ENCODE results near the gene MAD1L1.

DNA sequence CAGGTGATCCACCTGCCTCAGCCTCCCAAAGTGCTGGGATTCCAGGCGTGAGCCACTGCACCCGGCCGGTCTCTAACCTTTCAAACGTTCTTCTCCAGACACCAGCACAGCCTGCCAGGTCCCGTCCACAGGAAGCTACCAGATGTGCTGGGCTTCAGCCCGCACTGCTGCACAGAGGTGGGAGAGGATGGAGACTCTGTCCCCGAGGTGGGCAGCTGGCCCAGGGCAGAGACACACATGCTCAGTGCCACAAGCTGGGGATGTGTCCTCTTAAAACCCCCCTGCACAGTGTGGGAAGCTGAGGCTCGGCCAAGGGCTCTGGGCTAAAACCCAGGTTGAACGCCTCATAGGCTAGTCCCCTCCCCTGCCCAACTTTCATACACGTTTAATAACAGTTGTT lies 18.6 kb upstream of the MAD1L1 start:
- TF ChIP-seq, protein P1, sequence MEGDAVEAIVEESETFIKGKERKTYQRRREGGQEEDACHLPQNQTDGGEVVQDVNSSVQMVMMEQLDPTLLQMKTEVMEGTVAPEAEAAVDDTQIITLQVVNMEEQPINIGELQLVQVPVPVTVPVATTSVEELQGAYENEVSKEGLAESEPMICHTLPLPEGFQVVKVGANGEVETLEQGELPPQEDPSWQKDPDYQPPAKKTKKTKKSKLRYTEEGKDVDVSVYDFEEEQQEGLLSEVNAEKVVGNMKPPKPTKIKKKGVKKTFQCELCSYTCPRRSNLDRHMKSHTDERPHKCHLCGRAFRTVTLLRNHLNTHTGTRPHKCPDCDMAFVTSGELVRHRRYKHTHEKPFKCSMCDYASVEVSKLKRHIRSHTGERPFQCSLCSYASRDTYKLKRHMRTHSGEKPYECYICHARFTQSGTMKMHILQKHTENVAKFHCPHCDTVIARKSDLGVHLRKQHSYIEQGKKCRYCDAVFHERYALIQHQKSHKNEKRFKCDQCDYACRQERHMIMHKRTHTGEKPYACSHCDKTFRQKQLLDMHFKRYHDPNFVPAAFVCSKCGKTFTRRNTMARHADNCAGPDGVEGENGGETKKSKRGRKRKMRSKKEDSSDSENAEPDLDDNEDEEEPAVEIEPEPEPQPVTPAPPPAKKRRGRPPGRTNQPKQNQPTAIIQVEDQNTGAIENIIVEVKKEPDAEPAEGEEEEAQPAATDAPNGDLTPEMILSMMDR (IDR thresholded peaks at IDR 0.05), result no peak
- no peak for TF ChIP-seq POLR2A (IDR thresholded peaks at IDR 0.05)
